ENCODE measurements around the gene ARL6IP5. TPM values are rescaled to one million over a fixed set of nuclear protein-coding genes. Genes with fewer than 3 reads are reported as not detected.
A peak's percentile ranks its signal among the peaks of the same experiment; 100 is the strongest.

Gene ARL6IP5
- total RNA-seq, 4 donors from 2014 or later = 113 to 153 (median 133) TPM

DNA sequence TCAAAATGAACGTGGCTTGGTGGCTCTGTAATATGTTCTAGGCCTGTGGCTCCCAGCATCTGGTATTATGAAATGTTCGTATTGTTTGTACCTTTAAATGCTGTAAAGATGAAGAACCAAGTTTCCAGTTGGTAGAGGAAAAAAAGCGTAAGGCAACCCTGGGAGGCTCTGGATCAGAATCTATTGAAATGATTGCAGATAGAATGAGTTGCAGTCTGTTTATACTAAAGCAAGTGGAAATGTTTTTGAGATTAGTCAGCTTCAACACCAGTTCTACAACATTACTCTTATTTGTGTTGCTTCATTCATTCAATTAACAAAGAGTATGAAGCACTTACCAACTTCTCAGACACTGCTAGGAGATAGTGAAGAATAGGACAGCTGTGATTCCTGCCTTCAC is 5.3 kb downstream of the ARL6IP5 start:
- WGBS, 2 donors = 39 to 42% methylated on average over 3 of the region's 3 CpGs
- no peaks in the 10 kb centered on the region for H3K9me3 ChIP-seq
- H3K27me3 ChIP-seq = no peaks in the 10 kb centered on the region
- H3K4me1 ChIP-seq = peaks cover 0 to 90% (median 83%) of the 10 kb centered on the region in 4 donors
- no peak for TF ChIP-seq POLR2A (IDR thresholded peaks at IDR 0.05)
- TF ChIP-seq, protein P1, sequence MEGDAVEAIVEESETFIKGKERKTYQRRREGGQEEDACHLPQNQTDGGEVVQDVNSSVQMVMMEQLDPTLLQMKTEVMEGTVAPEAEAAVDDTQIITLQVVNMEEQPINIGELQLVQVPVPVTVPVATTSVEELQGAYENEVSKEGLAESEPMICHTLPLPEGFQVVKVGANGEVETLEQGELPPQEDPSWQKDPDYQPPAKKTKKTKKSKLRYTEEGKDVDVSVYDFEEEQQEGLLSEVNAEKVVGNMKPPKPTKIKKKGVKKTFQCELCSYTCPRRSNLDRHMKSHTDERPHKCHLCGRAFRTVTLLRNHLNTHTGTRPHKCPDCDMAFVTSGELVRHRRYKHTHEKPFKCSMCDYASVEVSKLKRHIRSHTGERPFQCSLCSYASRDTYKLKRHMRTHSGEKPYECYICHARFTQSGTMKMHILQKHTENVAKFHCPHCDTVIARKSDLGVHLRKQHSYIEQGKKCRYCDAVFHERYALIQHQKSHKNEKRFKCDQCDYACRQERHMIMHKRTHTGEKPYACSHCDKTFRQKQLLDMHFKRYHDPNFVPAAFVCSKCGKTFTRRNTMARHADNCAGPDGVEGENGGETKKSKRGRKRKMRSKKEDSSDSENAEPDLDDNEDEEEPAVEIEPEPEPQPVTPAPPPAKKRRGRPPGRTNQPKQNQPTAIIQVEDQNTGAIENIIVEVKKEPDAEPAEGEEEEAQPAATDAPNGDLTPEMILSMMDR (IDR thresholded peaks at IDR 0.05) = no peak
- TF ChIP-seq EP300 (IDR thresholded peaks at IDR 0.05) = no peak
- H3K4me3 ChIP-seq = no peak overlapping the region
- H3K27ac ChIP-seq = peak overlapping the region in 3 of 4 donors; percentile 89 to 97 (median 92)
- DNase-seq (ENCODE audit: low spot score in 2 of 2) = no peak
- no peaks in the 10 kb centered on the region for H3K36me3 ChIP-seq

DNA sequence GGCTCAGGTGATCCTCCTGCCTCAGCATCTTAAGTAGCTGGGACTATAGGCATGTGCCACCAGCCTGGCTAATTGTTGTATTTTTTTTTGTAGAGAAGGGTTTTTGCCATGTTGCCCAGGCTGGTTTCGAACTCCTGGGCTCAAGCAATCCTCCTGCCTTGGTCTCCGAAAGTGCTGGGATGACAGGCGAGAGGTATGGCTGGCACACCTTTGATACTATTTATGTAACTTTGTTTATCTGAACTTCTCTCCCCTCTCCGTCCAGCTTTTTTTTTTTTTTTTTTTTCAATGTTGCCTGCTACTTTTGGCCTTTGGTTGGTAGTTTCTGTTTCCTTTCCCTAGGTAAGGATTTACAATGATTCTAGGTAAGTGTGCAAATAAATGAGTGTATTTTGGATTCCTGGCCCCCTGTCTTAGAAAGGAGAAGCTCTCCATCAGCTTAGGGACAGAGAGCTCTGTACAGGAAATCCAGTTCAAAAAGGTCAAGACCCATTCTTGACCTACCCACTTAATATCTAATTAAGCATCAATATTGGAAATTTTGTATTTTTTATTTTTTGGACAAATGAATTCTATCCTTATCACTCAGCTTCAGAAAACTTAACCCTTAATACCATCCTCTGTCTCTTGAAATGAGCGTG is 6.8 kb downstream of the ARL6IP5 start:
- Histone ChIP-seq H3K4me3 (no peak overlapping the region), H3K36me3 (no peaks in the 10 kb centered on the region), H3K9me3 (no peaks in the 10 kb centered on the region), H3K27me3 (no peaks in the 10 kb centered on the region), H3K4me1 (peaks cover 0 to 100% (median 95%) of the 10 kb centered on the region in 4 donors), H3K27ac (peak overlapping the region in 3 of 4 donors; percentile 76 to 97 (median 76))
- TF ChIP-seq POLR2A (IDR thresholded peaks at IDR 0.05) (no peak), EP300 (IDR thresholded peaks at IDR 0.05) (no peak)
- TF ChIP-seq, protein P1 (IDR thresholded peaks at IDR 0.05) = no peak
- 67 to 79% methylated on average over 5 of the region's 5 CpGs for WGBS, 2 donors
- no peak for DNase-seq (ENCODE audit: low spot score in 2 of 2)

DNA sequence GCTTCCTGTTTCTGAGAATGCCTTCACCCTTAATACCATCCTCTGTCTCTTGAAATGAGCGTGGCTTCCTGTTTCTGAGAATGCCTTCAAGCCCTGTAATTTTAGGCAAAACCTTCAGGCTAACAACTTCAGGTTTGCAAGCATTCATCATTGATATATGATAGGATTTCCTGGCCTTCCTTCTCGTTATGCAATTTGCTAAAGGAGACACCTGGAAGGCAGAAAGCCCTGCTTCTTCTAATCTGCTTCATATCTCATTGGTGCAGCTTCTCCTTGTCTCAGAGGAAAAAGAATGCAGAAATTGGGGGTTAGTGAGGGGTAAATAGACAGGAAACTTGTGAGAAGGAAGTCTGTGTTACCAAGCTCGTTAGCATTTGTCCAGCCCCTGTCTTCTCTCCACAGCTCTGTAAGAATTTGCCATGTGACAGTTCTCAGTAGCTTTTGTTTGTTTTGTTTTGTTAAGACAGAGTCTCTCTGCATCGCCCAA is 7.3 kb downstream of the ARL6IP5 start:
- 22 to 28% methylated on average over 4 of the region's 4 CpGs for WGBS, 2 donors
- TF ChIP-seq, protein P1 (IDR thresholded peaks at IDR 0.05) = no peak
- no peak for TF ChIP-seq EP300 (IDR thresholded peaks at IDR 0.05)
- no peak for TF ChIP-seq POLR2A (IDR thresholded peaks at IDR 0.05)
- DNase-seq (ENCODE audit: low spot score in 2 of 2) = no peak
- peaks cover 0 to 99% (median 91%) of the 10 kb centered on the region in 4 donors for H3K4me1 ChIP-seq
- peak overlapping the region; percentile 28 to 97 (median 76) for H3K27ac ChIP-seq
- H3K36me3 ChIP-seq = no peaks in the 10 kb centered on the region
- H3K9me3 ChIP-seq = no peaks in the 10 kb centered on the region
- H3K4me3 ChIP-seq = peak overlapping the region in 1 of 4 donors; percentile 20
- H3K27me3 ChIP-seq = no peaks in the 10 kb centered on the region

DNA sequence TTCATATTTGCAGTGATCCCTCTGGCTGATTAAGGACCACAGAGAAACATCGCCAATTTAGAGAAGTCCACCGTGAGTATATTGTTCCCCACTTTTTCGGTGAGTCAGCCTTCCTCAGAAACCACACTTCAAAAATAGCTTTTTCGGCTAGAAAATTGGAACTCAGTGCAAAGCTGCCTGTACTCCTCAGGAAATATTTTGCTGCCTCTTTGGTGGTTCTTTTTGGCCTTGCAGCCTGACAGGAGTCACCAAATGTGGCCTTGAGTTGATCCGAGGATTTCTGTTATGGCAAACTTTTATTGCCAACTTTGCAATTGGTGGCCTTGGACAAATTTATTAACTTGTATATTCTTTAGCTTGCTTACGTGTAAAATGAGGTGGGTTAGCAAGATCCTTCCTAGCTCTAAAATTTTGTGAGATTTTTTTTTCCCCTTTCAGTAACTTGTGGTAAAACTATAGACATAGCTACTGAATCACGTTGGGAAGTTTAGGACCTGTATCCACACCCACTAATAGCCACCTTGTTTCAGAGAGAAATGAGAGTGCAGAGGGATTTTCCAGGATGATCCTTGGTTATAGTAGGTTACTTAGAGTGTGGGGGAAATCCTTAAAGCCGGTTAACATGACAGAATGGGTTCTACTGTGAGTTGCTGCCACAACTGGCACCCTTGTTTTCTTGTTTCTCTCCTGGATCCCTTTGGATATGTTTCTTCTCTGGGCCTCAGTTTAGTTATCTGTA is 9.9 kb downstream of the ARL6IP5 start:
- Histone ChIP-seq H3K4me1 (peaks cover 0 to 92% (median 76%) of the 10 kb centered on the region in 4 donors), H3K9me3 (no peaks in the 10 kb centered on the region), H3K27ac (peak overlapping the region in 3 of 4 donors; percentile 76 to 97 (median 76)), H3K4me3 (no peak overlapping the region), H3K27me3 (no peaks in the 10 kb centered on the region), H3K36me3 (no peaks in the 10 kb centered on the region)
- no peak for DNase-seq (ENCODE audit: low spot score in 2 of 2)
- TF ChIP-seq EP300 (IDR thresholded peaks at IDR 0.05) = peak in 1 of 2 donors; percentile 38
- TF ChIP-seq, protein P1 (IDR thresholded peaks at IDR 0.05) = no peak
- no peak for TF ChIP-seq POLR2A (IDR thresholded peaks at IDR 0.05)
- 40% methylated on average over 8 of the region's 8 CpGs for WGBS, 2 donors

DNA sequence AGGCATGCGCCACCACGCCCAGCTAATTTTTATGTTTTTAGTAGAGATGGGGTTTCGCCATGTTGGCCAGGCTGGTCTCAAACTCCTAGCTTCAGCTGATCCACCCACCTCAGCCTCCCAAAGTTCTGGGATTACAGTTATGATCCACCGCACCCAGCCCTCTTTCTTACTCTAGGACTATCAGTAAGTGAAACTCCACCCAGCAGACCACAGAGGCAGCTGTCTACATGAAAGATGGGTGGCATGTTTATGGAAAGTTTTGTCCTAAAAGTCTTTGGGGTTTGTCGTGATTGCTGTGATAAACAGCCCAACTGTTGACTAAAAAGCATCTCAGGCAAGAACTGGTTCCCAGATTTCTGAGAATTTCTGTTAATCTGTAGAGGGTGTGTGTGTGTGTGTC is 10.9 kb downstream of the ARL6IP5 start:
- H3K27me3 ChIP-seq = no peaks in the 10 kb centered on the region
- WGBS, 2 donors = 74 to 81% methylated on average over 5 of the region's 5 CpGs
- H3K9me3 ChIP-seq = no peaks in the 10 kb centered on the region
- peaks cover 0 to 4% (median 0%) of the 10 kb centered on the region in 3 donors for H3K36me3 ChIP-seq
- H3K27ac ChIP-seq = peak overlapping the region in 3 of 4 donors; percentile 60 to 97 (median 76)
- peaks cover 0 to 84% (median 68%) of the 10 kb centered on the region in 4 donors for H3K4me1 ChIP-seq
- no peak overlapping the region for H3K4me3 ChIP-seq
- TF ChIP-seq EP300 (IDR thresholded peaks at IDR 0.05) = no peak
- TF ChIP-seq POLR2A (IDR thresholded peaks at IDR 0.05) = no peak
- TF ChIP-seq, protein P1 (IDR thresholded peaks at IDR 0.05) = no peak
- DNase-seq (ENCODE audit: low spot score in 2 of 2) = no peak

All from tibial nerve (tissue), 4 donors.